ENCODE data around the gene PTBP3.
"Not testable (repeated sequence)": the region's sequence is repeated elsewhere in the genome, so short reads cannot be mapped to it uniquely, and the experiment has no call there.

PTBP3 gene

DNA sequence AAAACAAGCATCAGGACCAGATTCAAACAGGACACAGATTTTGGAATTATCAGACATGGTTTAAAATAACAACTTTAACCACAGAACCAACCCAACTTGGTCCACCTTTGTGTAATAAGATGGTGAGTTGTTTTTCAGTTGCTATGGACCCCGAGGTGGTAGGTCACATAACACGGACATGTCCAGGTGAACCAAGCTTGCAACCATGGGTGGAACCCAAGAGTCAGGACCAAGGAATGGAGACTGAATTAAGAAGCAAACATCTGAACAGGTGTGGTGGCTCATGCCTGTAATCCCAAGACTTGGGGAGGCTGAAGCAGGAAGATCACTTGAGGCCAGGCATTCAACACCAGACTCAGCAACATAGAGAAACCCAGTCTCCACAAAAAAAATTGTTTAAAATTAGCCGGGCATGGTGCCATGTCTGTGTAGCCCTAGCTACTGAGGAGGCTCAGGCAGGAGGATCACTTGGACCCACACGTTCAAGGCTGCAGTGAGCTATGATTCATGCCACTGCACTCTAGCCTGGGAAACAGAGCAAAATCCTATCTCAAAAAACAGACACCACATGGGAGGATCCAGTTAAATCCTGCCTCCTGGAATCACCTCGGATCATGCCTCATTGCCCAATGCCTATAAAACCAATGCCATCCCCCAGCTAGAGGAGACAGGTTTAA, 10.6 kb downstream of the PTBP3 start:
- DNase-seq (ENCODE audit: low read depth), result no peak

DNA sequence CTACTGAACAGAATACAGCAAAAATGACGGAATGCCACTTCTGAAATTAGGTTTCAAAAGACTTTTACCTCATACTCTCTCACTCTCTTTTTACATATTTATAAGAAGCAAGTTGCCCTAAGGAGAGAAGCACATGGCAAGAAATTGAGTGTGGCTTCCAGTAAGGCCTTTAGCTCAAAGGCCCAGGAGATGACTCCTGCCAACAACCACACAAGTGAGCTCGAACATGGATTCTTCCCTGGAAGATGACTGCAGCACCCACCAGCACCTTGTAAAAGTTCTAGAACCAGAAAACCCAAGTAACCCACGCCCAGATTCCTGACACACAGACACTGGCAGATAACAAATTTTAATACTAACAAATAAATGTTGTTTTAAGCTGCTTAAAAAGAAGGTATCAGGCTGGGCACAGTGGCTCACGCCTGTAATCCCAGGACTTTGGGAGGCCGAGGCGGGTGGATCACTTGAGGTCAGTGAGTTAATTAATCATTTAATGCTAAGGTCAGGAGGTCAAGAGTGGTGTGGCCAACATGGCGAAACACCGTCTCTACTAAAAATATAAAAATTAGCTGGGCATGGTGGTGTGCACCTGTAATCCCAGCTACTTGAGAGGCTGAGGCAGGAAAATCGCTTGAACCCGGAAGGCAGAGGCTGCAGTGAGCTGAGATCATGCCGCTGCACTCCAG, 17.0 kb downstream of the PTBP3 start:
- DNase-seq (ENCODE audit: low read depth), result no peak

DNA sequence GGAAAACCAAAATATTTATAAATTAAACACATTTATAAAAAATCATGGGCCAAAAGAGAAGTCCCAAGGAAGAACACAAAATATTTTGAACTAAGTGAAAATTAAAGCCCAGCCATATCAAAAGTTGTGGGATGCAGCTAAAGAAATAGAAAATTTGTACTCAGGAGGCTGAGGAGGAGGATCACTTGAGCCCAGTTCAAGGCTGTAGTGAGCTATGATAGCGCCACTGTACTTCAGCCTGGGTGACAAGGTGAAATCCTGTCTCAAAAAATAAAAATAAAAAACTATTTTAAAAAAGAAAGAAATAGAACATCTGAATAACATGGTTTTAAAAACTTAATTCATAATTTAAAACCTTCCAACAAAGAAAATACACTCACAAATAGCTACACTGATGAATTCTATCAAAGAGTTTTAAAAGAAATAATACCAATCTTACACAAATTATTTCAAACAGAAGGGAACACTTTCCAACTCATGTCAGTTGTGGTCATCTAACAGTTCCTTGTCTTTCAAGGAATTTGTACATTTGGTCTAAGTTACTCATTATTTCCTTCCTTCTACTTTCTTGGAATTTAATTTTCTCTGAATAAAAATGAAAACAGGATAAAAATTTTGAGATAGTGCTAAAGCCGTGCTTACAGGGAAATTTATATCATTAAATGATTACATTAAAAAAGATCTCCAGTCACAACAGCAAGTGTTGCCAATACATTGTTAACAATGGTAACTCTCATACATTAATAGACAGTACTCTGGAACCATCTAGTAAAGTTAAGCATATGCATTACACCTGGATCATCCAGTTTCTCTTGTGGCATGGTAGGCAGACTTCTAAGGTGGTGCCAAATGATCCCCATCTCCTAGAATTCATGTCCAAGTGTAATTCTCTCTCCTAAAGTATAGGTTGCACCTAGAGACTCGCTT, 17.8 kb downstream of the PTBP3 start:
- no peak for DNase-seq (ENCODE audit: low read depth)

DNA sequence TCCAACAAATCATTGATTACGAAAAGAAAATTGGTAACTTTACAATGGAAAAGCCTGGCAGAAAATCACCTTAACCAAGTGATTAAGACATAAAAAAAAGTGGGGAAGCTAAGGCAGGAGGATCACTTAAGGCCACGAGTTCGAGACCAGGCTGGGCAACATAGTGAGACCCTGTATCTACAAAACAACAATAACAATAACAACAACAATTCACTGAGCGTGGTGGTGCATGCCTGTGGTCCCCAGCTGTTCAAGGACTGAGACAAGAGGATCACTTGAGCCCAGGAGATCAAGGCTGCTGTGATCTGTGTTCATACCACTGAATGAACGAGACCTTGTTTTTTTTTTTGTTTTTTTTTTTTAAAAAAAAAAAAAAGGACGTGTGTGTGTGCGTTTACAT, 21.3 kb downstream of the PTBP3 start:
- no peak for DNase-seq (ENCODE audit: low read depth)

DNA sequence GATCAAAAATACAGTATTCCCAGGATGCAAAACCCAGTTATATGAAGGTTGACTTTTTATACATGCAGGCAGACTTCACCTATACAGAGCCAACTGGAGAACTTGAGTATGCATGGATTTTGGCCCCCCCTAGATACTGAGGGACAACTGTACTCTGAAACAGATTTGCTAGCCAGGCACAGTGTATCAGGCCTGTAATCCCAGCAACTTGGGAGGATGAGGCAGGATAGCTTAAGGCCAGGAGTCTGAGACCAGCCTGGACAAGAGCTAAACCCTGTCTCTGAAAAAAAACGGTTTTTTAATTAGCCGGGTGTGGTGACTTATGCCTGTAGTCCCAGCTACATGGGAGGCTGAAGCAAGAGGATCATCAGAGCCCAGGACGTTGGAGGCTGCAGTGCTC, 21.9 kb downstream of the PTBP3 start:
- no peak for DNase-seq (ENCODE audit: low read depth)

DNA sequence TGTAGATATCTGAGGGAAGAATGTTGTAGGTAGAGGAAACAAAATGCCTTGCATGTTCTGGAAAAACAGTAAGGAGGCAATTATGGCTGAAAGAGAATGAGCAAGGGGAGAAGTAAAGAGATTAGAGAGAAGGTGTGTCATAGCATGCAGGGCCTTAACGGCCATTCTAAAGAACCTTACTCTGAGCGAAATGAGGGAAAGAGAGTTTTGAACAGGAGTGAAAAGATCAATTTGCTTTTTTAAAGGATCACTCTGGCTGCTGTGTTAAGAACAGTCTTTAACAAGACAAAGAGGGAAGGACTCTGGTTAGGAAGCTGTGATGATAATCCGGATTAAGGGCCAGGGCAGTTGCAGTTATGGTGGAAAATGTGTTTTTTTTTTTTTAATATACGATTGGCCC, 22.6 kb downstream of the PTBP3 start:
- DNase-seq (ENCODE audit: low read depth), result no peak

DNA sequence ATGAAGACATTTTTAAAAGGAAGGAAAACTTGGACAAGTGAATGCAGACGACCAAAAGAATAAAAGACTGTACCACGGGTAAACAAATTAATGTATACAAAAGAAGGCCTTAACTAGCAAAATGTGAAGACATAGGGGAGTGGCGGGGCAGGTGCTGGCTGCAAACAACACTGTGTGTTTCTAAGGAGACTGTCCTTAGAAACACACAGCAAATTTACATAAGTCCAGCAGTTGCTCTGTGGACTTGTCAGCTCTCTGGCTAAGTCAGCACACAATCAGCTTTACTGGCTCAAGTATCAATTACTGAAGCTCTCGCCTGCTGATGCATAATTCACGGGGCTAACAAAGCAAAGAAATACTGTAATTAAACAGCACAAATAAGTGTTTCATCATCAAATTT, 24.8 kb downstream of the PTBP3 start:
- DNase-seq (ENCODE audit: low read depth), result no peak

DNA sequence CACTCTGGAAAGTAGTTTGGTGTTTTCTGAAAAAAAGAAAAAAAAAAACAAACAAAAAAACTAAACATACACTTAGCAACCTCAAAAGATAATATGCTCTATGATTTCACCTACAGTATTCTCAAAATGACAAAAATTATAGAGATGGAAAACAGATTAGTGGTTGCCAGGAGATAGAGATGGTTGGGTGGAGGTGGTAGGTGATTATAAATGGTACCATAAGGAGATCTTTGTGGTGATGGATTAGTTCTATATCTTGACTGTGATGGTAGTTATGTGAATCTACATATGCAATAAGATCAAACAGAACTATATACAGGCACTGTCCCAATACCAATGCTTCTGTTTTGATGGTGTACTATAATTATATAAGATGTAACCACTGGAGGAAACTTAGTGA, 32.0 kb downstream of the PTBP3 start:
- no peak for DNase-seq (ENCODE audit: low read depth)

DNA sequence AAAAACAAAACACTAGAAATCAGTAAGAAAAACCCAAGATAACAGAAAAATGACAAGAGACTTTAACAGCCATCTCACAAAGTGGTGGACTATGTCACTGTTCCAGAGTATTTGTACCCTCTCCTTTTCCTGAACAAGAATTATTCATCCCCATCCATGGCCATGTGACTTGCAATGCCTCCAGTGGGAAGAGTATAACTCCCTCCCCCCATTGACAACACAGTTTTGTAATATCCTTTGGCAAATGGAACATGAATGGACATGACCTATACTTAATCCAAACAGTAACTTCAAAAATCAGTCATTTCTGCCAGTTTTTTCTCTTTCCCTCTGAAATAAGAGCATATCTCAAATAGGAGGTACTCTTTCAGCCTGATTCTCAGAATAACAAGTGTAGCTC, 33.9 kb downstream of the PTBP3 start:
- DNase-seq (ENCODE audit: low read depth), result no peak

DNA sequence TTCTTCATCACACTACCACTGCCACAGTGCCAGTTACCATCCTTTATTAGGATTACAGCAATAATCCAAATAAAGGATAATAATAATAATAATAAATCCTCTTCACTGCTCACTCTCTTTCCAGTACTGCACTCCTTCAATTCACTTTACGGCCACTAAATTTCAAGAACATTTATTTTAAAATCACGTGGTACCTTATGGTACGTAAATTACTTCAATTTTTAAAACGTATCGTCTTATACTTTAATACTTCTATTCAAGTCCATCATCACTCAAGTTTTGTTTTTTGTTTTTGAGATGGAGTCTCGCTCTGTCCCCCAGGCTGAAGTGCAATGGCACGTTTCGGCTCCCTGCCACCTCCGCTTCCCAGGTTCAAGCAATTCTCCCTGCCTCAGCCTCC, 36.5 kb downstream of the PTBP3 start:
- no peak for DNase-seq (ENCODE audit: low read depth)

DNA sequence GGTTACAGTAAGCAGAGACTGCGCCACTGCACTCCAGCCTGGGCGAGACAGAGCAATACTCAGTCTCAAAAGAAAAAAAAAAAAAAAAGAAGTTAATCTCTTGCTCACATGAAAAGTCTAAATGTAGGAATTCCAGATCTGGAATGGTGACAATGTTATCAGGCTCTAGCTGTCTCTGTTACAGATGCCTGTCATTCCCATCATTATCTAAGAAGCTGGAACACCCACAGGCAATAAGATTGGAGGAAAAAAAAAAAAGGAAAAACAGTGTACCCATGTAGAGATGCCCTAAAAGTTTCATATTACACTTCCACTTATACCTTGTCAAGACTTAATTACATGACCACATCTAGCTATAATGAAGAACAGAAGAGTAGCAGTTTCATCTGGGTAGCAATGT, 38.2 kb downstream of the PTBP3 start:
- DNase-seq (ENCODE audit: low read depth), result no peak

DNA sequence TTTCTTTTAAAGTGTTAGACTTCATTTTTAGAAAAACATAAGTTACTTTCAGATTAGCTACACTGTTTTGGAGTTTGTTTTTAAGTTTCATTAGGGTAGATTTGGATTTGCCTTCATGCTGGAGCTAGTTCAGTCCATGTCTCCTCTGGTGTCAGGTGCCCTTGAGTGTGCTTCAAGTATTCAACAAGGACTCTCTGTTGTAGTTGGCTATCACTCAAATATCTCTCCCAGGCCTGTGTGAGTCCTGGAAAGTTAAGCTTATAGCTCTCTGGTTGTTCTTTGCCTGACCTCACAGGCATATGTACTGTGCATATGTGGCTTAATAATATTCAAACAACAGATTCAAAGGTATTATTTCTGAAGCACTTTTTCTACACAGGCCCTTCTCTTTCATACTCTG, 45.4 kb downstream of the PTBP3 start:
- DNase-seq (ENCODE audit: low read depth), result no peak

DNA sequence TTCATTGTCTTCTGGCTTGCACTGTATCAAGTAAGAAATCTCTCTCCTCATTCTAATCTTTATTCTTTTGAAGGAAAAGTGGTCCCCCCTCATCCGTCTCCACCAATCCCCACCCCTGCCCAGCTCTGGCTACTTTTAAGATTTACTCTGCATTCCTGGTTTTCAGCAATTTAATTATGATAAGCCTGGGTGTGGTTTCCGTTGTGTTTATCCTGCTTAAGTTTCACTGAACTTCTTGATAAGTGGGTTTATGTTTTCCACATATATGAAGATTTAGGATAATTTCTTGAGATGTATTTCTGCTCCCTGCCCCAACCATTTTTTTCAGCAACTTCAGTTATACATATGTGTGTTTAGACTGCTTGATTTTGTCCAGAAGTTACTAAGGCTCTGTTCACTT, 46.5 kb downstream of the PTBP3 start:
- no peak for DNase-seq (ENCODE audit: low read depth)

DNA sequence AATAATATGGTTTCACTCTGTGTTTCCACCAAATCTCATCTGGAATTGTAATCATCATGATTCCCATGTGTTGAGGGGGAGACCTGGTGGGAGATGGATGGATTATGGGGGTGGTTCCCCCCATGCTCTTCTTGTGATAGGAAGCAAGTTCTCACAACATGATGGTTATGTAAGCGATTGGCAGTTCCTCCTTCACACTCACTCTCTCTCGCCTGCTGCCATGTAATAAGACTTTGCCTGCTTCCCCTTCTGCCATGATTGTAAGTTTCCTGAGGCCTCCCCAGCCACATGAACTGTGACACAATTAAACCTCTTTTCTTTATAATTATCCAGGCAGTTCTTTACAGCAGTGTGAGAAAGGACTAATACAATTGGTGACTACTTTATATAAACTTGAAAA, 48.4 kb downstream of the PTBP3 start:
- DNase-seq (ENCODE audit: low read depth), result no peak

DNA sequence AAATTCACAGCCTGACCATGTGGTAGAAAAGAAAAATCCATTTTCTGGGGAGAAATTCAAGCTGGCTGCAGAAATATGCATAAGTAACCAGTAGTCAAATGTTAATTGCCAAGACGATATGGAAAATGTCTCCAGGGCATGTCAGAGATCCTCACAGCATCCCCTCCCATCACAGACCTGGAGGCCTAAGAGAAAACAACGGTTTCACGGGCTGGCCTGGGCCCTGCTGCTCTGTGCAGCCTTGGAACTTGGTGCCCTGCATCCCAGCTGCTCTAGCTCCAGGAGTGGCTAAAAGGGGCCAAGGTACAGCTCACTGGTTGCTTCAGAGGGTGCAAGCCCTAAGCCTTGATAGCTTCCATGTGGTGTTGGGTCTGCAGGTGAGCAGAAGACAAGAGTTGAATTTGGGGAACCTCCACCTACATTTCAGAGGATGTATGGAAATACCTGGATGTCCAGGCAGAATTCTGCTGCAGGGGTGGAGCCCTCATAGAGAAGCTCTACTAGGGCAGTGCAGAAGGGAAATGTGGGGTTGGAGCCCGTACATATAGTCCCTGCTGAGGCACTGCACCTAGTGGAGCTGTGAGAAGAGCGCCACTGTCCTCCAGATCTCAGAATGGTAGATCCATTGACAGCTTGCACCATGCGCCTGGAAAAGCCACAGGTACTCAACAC, 49.7 kb downstream of the PTBP3 start:
- no peak for DNase-seq (ENCODE audit: low read depth)

DNA sequence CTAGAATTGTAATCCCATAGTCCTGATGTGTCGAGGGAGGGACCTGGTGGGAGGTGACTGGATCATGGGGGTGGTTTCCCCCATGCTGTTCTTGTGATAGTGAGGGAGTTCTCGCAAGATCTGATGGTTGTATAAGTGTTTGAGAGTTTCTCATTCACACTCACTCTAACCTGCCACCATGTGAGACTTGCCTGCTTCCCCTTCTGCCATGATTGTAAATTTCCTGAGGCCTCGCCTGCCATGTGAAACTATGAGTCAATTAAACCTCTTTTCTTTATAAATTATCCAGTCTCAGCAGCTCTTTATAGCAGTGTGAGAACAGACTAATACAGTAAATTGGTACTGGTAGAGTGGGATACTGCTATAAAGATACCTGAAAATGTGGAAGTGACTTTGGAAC, 50.6 kb downstream of the PTBP3 start:
- DNase-seq (ENCODE audit: low read depth), result not testable (repeated sequence)

DNA sequence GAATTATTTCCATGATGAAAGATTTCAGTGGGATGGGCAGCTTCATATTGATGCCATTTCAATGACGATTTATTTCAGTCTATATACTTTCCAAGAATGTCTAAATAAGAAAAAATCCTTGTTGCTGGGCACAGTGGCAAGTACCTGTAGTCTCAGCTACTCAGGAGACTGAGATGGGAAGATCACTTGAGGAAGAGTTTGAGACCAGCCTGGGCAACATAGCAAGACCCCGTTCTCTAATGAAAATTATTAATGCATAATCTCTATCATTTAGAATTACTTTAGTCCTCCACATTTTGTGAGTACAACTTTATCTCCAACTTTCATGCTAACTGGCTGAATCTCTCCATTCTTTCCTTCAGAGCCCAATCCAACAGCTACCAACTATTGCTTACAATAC, 52.5 kb downstream of the PTBP3 start:
- DNase-seq (ENCODE audit: low read depth), result no peak

DNA sequence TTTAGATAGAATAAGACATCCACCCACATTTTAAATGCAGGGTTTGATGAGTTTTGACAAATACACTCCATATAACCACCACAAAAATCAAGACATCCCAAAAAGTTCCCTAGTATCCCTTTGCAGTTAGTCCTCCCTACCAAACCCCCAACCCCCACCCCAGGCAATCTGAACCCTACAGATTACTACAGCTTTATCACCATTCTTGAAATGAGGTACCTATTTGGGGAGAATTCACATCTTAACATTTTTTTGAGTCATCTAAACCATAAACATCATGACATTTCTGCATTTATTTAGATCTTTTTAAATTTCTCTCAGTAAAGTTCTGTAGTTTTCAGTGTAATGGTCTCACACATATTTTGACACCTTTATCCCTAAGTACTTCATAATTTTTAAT, 53.9 kb downstream of the PTBP3 start:
- DNase-seq (ENCODE audit: low read depth), result no peak

DNA sequence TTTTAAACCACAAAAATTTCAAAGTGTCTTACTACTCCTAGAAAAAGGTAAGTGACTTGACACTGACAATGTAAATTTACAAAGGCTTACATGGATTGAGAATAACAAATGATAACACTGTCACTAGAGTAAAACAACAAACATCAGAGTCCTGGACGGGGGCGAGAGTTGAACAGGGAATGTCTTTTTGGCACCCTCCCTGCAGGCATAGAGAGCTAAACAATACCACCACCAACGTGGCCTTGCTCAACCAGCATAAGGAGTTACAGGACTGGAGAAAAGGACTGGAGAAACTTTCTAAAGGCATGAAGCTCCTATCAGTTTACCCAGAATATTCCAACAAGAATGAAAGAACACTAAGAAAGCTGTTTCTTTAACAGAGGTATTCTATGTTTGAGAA, 55.3 kb downstream of the PTBP3 start:
- no peak for DNase-seq (ENCODE audit: low read depth)

DNA sequence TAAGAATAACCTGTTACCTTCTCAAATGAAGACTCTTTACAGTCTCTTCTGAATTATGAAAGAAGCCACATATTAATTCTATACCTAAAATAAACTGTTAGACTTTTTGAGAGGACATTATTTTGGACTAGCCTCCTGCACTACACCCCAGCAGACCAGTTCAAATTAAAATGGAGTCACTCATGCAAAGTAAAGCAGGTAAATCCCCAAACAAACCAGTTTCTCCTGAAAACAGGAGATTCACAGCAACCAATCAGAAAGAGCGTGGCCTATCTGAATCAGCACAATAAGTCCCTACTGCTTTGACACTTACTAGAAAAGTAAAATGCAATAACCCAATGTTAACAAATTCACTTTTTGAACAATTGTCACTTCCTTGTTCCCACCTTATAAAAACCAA, 58.8 kb downstream of the PTBP3 start:
- no peak for DNase-seq (ENCODE audit: low read depth)

DNA sequence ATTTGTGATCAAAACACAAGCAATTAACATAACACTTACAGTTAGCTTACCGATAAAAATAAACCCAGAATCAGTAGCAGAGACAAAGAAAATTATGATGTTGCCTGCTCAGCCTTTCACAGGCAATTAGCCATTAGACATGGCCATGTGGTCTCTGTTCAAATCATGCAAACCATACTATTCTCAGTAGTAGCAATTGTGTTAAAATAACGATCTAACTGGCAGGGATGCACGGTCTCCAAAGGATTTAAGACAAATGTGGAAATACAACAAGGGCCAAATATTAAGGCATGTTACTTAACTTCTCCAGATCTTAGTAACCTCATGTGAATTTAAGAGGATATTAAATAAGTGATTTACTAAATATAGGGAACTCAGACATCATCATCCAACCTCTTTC, 59.5 kb downstream of the PTBP3 start:
- no peak for DNase-seq (ENCODE audit: low read depth)

DNA sequence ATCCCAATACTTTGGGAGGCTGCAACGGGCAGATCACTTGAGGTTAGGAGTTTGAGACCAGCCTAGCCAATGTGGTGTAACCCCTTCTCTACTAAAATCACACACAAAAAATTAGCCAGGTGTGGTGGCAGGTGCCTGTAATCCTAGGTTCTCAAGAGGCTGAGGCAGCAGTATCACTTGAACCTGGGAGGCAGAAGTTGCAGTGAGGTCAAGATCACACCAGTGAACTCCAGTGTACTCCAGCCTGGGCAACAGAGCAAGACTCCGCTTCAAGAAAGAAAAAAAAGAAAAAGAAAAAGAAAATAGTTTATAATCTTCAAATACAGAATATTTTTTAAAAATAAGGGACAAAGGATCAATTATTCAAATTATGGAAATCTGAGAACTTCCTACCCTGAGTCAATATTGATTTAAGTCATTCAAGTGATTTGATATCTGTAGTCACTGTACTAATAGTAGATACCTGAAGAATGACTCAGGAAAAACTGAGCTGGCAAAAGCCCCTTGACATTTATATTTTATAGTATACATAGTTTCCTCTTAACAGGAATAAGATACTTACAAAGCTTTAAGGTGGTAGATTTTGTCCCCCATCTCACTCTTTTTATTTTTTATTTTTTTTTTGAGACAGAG, 61.8 kb downstream of the PTBP3 start:
- no peak for DNase-seq (ENCODE audit: low read depth)
